GM18858 (cell line): ENCODE results near the gene CDCA4.

Source experiments
- ATAC-seq: cut with Tn5 transposase; IDR thresholded peaks from one replicate; pipeline ENCODE4 v1.9.1; 2021; ENCODE audit not compliant: unreplicated experiment

Gene CDCA4

DNA sequence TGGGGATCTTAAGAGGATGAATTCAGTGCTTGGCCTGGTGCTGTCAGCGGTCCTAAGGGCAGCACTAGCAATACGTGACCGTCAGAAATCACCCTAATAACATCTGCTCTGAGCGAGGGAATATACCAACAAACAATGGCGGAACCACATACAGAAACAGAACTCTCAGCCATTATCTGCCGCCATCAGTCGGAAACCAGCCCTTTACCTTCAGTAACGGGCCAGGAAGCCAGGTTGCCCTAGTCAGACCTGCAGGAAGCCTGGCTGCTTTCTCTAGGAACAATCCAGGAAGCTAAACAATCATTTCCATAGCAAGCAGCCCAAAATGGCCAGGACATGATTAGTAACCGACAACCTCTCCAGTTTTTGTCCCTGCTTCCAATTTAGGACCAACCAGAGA, 5.6 kb downstream of the CDCA4 start:
- no peak for ATAC-seq

DNA sequence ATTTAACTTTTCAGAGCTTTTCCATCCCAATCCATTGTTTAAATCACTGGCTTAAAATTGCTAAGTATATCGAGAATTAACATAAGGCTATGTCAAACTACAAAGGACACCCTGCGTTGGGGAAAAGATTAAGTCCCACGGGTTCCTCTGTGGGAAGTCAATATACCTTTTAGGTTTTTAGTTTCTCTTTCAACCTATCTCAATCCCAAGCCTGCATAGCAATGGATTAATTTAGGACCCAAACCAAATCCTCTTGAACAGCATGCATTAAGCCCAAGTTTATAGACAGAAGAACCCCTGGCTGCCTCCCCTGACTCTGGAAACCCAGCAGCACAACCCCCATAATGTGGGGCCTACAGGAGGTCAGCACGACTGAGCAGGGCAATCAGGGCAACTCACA, 6.3 kb downstream of the CDCA4 start:
- no peak for ATAC-seq

DNA sequence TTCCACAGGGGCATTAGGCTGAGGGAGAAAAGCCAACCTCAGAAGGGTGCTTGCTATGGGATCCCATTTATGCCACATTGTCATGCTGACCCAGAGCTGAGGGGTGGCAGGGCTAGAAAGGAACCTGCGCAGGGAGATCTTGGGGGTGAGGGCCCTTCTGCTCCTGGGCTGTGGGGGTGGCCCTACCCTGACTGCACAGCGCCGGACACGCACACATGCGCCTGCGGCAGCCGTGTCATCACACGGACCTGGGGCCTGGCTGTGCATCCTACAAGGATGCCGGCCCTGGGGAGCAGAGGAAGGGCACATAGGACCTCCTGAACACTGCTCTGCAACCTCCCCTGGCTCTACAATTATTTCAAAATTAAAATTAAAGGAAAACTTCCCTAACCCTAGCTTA, 6.9 kb downstream of the CDCA4 start:
- ATAC-seq = no peak

DNA sequence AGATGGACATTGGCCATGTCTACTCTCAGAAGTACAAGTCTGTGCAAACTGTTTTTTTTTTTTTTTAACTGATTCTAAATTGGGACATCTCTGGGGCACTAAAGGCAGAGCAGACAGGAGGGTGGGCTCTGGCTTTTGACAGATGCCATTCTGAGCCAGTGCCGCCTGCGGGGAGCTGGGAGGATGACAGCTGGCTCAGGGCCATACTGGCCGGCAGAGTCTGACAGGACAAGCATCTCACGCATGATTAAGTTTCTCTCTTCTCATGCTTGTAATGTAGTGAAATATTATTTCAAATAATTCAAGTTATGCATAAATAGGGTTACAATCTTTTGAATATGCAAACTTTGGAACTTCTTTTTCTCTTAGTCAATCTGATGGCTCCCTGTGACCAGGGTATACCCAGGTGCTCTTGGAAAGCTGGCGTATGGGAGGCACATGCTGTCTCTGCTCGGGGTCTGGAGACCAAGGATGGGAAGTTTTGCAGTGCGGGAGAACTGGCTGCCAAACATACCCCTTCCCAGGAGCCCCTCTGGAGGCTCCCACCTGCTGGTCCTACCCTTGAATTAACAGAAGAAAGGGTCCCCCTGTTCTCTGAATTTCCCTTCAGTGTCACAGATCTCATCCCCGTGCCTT, 7.6 kb downstream of the CDCA4 start:
- ATAC-seq = no peak

DNA sequence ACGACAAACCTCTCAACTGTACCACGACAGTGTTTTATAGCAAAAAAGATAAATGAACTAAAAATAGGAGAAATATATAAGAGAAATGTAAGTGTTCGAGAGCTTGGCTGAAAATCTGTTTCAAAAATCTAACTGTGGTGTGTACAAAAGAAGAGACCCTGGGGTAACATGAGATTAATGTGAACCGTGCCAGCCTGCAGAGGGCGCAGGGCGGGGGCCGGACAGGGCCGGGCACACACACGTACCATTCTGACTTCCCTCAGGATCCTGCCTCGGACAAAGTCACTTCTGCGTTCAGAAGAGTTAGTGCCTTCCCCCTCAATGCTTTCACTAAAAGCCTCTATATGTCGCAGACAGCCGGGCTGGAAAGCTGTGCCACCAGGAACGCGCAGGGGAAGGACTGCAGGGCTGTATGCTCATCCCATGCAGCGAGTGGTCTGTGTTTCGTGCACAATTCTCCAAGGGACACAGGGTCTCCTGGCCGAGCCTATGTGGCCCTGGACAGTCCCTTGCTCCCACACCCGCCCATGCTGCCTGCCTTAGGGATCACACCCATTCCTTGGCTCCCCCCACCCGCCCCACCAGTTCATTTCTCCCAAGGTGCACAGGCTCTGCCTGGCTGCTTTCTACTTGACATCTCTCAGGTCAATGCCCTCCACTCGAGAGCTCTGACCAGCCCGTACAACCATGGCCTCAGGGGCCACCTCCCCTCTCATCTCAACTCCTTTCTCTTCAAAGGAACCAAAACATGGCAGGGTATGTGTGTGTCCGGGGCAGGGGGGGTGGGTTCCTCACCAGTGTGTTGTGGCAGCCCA, 8.5 kb downstream of the CDCA4 start:
- ATAC-seq = no peak

DNA sequence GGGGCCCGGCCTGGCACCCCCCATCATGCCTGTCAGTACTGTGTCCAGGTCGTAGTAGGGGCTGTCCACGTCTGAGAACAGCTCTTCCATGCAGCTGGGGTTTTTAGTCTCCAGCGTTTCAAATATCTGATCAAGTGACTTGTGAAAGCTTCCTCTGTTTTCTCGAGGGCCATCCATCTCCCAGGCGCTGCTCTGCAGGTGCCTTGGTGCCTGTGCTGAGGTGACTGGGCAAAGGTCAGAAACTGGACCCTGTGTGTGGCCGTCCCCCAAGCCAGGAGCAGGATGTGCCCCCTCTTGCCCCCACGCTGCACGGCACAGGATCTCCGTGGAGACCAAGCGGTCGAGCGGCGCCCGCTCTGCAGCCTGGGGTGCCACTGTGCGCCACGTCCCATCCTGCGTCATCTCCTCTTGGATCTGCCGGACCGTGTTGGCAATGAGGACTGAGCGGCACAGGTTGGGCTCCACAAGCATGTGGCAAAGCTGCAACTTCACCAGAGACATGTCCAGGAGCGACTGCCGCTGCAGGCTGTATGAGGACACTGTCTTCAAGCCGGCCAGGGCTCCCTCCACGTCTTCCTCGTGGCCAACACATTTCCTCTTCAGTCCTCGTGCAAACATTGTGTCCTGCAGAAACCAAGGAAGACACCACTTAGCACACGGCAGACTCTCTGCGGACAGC, 9.4 kb downstream of the CDCA4 start:
- no peak for ATAC-seq

DNA sequence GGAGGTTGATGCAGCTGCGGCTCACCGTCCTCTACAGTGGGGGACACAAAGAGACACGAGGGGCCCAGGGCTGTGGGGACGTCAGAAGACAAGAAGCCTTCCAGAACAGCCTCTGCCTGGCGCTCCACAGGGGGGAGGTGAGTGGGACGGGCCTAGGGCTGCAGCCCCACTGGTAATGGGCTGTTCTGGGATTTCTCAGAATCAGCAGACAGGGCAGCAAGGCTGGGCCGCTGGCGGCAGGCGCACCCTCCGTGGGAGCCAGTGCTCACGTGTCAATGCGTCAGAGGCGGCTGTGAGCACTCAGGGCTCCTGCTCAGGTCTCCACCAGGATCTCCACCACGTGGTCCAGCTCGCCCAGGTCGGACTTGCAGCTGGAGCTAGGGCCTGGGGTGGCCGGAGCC, 10.0 kb downstream of the CDCA4 start:
- ATAC-seq = no peak

DNA sequence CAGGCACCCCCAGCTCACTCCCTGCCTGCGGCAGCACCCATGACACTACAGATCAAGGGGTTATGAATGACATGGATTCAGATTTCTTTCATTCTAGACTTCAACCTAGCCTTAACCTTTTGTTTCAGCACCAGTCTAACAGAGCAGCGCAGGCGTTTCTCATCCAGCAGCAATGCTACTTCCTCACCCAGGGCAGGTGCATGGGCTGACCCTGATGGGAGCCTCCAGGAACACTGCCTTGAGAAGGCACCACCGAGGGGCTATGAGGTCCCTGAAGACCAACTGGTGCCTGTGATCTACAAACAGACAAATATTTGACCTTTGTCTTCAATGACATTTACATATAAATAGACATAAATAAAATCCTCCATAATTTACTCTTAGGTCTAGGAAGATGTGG, 10.8 kb downstream of the CDCA4 start:
- no peak for ATAC-seq

DNA sequence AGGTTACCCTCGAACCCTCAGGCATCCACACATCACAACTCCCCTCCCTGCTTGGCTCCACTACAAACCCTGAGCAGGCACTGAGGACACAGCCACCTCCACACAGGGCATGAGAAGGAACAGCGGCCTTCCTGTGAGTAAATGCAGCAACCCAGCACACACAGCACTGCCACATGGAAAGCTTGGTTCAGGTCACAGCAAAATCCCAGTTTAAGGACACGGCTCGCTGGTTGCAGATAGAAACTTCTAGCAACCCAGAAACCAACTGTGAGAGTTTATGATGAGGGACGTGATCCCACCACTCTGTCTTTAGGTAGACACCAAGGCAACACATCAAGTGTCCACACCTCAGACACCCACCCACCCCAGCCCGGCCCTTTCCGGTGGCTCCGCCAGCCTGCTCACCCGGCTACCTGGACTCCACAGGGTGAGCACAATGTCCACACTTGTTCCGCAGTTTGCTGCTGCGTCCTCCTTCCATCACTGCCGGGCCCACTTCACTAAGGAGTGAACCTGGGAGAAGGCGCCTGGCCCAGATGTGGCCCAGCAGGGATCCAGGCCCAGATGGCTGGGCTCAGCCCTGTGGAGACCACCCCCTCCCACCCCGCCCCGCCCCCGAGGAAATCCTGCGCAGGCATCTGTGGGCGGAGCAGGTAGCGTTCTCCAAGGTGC, 13.2 kb downstream of the CDCA4 start:
- ATAC-seq = no peak

DNA sequence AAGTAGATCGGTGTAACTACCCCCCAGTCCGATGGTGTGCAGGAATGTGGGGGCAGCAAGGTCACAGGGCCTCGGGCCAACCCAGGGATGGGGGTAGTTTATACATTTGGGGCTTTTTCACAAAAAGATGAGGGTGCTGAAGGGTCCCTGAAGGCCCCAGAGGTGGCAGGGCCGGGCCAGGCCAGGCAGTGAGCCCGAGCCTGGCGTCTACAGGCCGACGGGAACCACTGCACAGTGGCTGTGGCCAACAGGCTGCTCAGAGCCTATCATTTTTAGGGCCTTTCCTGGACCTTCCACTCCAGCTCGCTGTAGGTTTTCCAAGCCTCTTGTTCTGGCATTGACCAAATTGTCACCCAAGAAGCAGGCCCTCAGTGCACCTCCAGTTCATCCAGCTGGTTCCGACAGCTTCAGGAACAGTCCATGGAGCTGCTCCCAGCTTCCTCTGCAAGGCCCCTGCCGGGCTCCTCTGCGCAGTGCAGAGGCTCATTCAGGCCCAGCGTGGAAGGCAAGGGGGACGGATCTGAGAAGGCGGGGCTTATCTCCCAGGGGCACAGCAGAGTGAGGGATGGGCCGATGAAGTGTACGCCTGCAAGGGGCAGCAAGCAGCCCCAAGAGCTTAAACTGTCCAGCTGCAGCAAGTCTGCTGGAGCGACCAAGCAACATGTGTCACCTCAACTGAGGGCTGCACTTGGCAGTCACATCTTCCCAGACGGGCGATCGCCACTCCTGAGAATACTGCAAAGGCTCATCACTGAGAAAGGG, 13.9 kb downstream of the CDCA4 start:
- no peak for ATAC-seq

DNA sequence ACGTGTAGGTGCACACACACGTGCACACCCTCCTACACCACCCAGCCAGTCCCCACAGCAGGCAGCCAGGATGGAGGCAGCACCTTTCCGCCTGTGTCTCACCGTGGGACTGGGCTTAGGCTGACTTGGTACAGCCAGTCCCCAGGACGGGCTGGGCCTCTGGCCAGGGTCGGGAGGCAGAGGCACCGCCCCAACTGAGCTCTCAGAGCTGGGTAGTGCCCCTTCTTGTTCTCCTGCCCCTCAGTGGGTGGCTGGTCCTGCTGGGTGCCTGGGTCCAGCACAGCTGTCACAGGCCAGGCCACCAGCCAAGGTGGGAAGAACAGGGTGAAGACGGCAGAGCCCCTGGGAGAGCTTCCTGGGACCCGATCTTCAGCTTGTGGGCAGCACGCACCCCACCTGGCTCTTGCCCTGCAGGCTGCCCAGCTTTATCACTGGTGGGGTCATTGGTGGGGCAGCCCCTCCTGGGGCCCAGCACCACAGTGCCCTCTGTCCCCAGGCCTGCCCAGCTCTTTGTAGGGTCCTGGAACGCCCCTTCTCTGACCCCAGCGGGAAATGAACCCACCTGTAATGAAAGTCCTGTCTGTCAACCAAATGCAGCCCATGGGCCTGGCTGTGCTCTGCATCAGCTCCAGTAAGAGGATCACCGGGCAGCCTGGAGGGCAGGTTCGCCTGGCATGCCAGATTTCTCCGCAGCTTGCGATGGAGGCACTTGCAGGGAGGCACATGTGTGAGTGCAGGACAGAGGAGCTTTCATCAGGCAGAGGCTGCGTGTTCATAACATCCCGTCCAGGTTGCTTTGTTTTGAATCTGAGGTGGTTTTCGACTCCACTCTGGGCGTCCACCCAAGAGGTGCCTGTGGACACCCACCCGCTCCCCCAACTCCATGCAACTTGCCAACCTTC, 14.7 kb downstream of the CDCA4 start:
- no peak for ATAC-seq

DNA sequence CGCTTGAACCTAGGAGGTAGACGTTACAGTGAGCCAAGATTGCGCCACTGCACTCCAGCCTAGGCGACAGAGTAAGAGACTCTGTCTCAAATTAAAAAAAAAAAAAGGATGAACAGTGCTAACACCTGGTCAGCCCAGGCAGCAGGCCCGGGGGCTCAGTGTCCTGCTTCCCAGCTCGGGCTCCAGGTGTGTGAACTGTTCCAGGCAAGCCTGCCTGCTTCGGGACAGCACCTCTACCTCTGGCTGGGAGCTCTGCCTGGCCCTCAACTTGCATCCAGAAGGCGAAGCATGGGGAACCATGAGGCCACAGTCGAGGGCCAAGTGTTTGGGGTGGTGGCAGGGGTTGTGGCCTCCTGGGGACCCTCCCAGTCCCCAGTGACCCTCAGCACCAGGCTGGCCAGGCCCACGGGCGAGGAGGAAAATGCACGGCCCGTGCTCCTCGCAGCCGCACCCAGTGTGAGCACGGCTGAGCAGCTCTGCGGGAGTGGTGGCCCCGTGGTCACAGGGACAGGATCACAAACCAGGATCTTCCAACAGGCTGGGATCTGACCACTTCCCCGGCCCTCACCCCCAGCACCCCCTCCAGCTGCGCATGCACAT, 15.5 kb downstream of the CDCA4 start:
- ATAC-seq = no peak

DNA sequence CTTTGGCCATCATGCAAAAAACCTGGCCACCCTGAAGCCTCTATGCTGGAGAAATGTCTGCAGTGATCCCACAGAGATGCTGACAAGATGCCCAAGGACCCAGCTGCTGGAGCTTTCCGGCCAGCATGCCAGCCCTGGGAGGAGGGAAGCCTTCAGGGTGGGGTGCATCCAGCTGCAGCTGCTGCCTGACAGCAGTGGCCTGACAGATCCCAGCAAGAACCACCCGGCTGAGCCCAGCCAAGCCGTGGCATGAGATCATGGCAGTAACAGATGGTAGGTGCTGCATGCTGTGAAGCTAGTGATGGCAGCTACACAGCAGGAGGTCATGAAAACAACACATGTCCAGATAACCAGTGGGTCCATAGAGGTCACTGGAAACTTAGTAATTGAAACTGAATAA, 21.5 kb downstream of the CDCA4 start:
- no peak for ATAC-seq

DNA sequence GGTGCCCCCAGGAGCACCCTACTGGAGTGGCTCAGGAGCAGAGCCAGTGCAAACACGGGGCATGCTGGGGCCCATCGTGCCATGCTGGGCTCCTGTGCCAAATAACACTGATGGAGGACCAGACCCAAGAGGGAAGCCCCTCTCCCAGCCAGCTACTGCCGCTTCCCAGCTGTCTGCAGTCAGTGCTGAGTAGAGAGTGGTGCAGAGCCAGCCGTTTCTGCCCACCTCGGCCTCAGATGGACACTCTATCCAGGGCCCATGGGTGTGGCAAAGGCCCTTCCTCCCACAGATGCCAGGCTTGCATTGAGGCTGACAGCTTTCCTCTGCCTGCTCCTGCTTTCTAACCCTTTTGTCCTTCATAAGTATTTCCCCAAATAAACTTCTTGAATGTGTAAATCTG, 22.1 kb downstream of the CDCA4 start:
- ATAC-seq = no peak

DNA sequence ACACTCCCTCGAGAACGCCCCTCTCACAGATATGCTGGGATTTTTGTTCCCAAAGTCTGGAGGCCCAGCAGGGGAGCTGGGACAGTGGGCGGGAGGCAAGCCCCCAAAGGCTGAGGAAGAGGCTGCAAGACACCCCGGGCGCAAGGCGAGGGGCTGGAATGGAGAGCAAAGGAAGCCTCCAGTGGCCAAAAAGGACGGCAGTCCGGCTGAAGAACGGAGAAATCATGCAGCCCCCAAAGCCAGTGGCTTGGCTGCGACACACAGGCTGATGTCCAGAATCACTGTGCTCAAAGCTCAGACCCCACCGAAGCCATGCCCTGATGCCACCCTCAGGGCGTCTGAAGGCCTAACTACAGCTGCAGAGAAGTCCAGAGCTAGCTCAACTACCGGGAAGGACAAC, 24.4 kb downstream of the CDCA4 start:
- no peak for ATAC-seq

DNA sequence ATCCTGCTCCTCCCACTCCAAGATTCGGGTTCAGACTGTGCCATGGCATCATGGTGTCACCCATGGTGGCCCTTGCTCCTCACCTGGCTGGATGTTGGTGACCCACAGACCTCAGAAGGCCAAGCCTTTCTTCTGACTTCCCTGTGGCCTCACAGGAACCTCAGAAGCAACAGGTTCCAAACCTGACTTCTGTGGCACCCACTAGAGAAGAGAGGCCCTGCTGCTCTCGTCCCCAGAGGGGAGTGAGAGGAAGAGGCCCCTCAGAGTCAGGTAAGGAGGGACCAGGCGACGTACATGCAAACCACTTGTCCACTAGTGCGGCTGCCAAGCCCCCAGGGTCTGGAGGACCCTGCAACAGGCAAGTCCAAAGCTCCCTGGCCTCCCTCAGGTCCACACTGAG, 24.9 kb downstream of the CDCA4 start:
- ATAC-seq = no peak

DNA sequence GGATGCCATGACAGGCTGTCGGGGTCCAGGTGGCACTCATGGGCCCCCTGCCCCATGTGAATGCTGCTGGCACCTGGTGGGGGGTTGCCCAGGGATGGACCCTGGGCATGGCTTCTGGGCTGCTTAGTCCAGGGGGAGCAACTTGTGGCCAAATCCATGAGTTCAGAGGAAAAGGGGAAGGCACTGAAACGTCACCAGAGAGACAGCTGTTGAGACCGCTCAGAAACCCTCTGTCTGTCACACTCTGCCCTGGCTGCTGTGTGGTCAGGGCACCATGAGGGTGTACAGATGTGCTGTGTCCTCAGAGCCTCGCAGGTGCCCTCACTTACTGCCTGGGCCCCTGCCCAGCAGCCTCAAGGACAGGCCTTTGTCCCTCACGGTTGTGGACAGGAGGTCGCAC, 25.9 kb downstream of the CDCA4 start:
- ATAC-seq = no peak

DNA sequence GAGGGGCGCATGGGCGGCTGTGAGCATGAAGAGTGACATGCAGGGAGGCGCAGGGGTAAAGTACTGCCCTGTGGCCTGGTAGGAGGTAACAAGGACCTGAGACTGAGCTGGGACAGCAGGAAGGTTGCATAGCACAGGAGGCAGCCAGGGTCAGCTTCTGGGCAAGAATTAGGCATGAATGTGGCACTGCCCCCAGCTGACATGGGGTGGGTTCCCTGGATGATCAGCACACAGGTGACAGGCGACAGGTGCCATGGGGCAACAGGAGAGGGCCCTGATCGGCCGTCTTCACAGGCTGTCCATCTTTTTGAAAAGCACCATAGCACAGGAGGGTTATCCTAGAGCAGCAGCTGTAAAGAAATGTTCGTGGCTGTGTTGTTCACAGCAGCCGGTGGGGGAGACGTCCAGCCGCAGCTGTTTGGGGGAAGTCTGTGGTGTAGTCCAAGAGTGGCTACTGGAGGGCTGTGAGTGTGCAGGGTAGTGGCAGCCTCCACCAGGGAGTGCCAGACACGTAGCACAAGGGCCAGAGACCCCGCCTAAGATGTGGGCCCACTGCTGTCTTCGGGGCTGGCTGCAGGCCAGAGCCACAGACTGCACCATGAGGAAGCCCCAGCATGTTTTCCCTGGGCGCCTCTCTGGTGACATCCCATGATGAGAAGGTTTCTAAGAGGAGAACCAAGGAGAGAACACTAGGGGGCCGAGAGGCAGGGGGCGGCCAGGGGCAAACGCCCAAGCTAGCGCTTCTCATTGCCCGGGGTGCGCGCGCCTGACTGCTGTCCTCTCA, 26.9 kb downstream of the CDCA4 start:
- ATAC-seq = no peak

DNA sequence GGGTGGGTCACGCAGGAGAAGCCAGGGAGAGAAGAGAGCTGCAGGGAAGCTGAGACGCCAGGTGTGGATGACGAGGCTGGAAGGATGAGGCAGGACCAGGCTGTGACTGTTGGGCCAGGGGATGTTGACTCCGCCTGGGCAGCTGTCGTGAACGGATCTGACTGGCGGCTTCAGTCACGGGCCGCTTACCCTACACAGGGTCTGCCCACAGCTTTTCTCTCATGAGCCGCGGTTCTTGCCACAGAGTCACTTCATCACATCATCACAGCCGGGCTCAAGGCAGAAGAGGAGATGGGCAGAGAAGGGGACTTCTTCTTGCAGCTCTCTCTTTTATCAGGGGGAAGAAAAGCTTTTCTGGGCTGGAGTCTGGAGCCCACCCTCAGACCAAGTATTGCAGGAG, 27.6 kb downstream of the CDCA4 start:
- no peak for ATAC-seq
